ENCODE measurements around the gene CABLES2. TPM values are rescaled to one million over a fixed set of nuclear protein-coding genes. Genes with fewer than 3 reads are reported as not detected.

Gene CABLES2
- total RNA-seq, 1 experiment from 2014 or later = 8.9 TPM

DNA sequence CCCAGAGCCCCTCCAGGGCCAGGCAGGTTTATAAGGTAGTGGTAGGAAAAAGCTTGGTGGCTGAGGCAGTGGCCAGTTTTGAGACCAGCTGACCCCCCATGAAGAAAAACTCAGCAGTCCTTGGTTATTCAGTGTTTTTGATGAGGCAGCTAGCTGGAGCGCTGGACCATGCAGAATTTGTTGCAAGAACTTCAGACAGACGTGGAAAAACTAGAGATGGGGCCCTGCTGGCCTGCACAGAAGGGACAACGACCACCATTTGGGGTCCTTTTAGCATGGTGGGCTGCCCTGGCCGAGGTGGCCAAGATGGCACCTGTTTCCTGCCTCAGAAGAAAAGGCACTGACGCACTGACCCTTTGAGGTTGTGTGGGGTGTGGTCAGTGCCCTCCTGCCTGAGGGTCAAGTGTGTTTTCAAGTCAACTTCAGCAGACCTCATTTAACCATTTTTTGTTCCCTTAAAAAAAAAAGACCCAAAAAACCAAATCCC lies 17.4 kb downstream of the CABLES2 start:
- H3K4me2 ChIP-seq (ENCODE audit: low read length) = no peak overlapping the region
- ChIA-PET CTCF (interaction anchor here (1.4 kb wide), 1 partner anchor 21 kb away, joined by 3 read pairs; no protein-coding TSS in a partner anchor), POLR2A (no interaction called here), RAD21 (ENCODE audit: low non-redundant PET in 1 of 2, low total read pairs in 2 of 2, uncharacterized antibody in 2 of 2, unreplicated experiment in 2 of 2) (no interaction called here)
- DNase-seq (ENCODE audit: low read depth, low spot score) (no peak), ATAC-seq (no peak)
- no peaks in the 10 kb centered on the region for H3K9me3 ChIP-seq (ENCODE audit: control insufficient read depth in 1 of 2, insufficient read depth in 1 of 2, low read depth in 1 of 2, low read length in 2 of 2)
- peaks cover 8 to 26% of the 10 kb centered on the region in 2 experiments; a peak in 3 of 4 replicates for H3K4me1 ChIP-seq (ENCODE audit: control insufficient read depth in 1 of 2, insufficient read depth in 2 of 2, low read length in 2 of 2)
- H3K27me3 ChIP-seq (ENCODE audit: insufficient read depth, low read length) = no peaks in the 10 kb centered on the region
- BruUV-seq (replicated peaks) = no TSS peak
- peaks cover 8 to 22% of the 10 kb centered on the region in 2 experiments for H3K36me3 ChIP-seq (ENCODE audit: control insufficient read depth in 1 of 2, insufficient read depth in 2 of 2, low read length in 2 of 2)
- H3K4me3 ChIP-seq (replicated peaks in 1 of 2; ENCODE audit: low read depth in 1 of 2, low read length in 2 of 2) = no peak overlapping the region
- no peak overlapping the region for H3K9ac ChIP-seq (ENCODE audit: low read length)
- peaks cover 50% of the 10 kb centered on the region for H3K79me2 ChIP-seq (ENCODE audit: insufficient read depth, low read length)
- H4K20me1 ChIP-seq (ENCODE audit: insufficient read depth) = peaks cover 9% of the 10 kb centered on the region; the same call in 1 of the 2 replicates
- no peaks in the 10 kb centered on the region for H3K9me2 ChIP-seq (ENCODE audit: insufficient read depth)
- H3K27ac ChIP-seq (ENCODE audit: low read depth, low read length) = no peak overlapping the region
- TF ChIP-seq ELF1 (IDR thresholded peaks at IDR 0.05; ENCODE audit: borderline replicate concordance, low read depth) (no peak), RAD21 (IDR thresholded peaks at IDR 0.05; ENCODE audit: low read depth) (no peak), ZFX (IDR thresholded peaks at IDR 0.05) (no peak), EGR1 (IDR thresholded peaks at IDR 0.05; ENCODE audit: low read depth) (no peak), CEBPB (IDR thresholded peaks at IDR 0.05; ENCODE audit: low read depth) (no peak), CBX3 (IDR thresholded peaks at IDR 0.05; ENCODE audit: low read depth) (no peak), POLR2AphosphoS5 (IDR thresholded peaks at IDR 0.05; ENCODE audit: low read depth, low read length) (no peak; the same call in 1 of the 2 replicates)
- TF ChIP-seq, protein P1, sequence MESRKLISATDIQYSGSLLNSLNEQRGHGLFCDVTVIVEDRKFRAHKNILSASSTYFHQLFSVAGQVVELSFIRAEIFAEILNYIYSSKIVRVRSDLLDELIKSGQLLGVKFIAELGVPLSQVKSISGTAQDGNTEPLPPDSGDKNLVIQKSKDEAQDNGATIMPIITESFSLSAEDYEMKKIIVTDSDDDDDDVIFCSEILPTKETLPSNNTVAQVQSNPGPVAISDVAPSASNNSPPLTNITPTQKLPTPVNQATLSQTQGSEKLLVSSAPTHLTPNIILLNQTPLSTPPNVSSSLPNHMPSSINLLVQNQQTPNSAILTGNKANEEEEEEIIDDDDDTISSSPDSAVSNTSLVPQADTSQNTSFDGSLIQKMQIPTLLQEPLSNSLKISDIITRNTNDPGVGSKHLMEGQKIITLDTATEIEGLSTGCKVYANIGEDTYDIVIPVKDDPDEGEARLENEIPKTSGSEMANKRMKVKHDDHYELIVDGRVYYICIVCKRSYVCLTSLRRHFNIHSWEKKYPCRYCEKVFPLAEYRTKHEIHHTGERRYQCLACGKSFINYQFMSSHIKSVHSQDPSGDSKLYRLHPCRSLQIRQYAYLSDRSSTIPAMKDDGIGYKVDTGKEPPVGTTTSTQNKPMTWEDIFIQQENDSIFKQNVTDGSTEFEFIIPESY (IDR thresholded peaks at IDR 0.05; ENCODE audit: extremely low read depth, insufficient replicate concordance, low read length) = no peak
- TF ChIP-seq, protein P2, sequence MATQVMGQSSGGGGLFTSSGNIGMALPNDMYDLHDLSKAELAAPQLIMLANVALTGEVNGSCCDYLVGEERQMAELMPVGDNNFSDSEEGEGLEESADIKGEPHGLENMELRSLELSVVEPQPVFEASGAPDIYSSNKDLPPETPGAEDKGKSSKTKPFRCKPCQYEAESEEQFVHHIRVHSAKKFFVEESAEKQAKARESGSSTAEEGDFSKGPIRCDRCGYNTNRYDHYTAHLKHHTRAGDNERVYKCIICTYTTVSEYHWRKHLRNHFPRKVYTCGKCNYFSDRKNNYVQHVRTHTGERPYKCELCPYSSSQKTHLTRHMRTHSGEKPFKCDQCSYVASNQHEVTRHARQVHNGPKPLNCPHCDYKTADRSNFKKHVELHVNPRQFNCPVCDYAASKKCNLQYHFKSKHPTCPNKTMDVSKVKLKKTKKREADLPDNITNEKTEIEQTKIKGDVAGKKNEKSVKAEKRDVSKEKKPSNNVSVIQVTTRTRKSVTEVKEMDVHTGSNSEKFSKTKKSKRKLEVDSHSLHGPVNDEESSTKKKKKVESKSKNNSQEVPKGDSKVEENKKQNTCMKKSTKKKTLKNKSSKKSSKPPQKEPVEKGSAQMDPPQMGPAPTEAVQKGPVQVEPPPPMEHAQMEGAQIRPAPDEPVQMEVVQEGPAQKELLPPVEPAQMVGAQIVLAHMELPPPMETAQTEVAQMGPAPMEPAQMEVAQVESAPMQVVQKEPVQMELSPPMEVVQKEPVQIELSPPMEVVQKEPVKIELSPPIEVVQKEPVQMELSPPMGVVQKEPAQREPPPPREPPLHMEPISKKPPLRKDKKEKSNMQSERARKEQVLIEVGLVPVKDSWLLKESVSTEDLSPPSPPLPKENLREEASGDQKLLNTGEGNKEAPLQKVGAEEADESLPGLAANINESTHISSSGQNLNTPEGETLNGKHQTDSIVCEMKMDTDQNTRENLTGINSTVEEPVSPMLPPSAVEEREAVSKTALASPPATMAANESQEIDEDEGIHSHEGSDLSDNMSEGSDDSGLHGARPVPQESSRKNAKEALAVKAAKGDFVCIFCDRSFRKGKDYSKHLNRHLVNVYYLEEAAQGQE (IDR thresholded peaks at IDR 0.05; ENCODE audit: low read depth) = no peak
- TF ChIP-seq, protein P3, sequence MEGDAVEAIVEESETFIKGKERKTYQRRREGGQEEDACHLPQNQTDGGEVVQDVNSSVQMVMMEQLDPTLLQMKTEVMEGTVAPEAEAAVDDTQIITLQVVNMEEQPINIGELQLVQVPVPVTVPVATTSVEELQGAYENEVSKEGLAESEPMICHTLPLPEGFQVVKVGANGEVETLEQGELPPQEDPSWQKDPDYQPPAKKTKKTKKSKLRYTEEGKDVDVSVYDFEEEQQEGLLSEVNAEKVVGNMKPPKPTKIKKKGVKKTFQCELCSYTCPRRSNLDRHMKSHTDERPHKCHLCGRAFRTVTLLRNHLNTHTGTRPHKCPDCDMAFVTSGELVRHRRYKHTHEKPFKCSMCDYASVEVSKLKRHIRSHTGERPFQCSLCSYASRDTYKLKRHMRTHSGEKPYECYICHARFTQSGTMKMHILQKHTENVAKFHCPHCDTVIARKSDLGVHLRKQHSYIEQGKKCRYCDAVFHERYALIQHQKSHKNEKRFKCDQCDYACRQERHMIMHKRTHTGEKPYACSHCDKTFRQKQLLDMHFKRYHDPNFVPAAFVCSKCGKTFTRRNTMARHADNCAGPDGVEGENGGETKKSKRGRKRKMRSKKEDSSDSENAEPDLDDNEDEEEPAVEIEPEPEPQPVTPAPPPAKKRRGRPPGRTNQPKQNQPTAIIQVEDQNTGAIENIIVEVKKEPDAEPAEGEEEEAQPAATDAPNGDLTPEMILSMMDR (IDR thresholded peaks at IDR 0.05 in 2 of 3, conservative IDR thresholded peaks at IDR 0.05 in 1 of 3; ENCODE audit: borderline replicate concordance in 1 of 3, insufficient read depth in 1 of 3, low read depth in 2 of 3, low read length in 2 of 3) = no peak
- intact Hi-C loops (cut with micrococcal nuclease) = no loop called here
- no peak overlapping the region for H2AFZ ChIP-seq (ENCODE audit: low read depth, low read length, poor library complexity, severe bottlenecking)
